Stimulated activated CD8-positive, alpha-beta memory T cell treated with anti-CD3 and anti-CD28 coated beads, Interleukin-4, amount 100 ng/mL, for 4 hours (primary cell): ENCODE data around the gene GUCA2B.

Experiments
- DNase-seq, 2 donors: peaks; one replicate each; pipeline ENCODE4 v3.0.0-alpha.2; 2020; ENCODE audit warnings: low read depth in 2 of 2, low spot score in 1 of 2

Gene GUCA2B

GRCh38 chr1:42152907-42153600 lies at the start of gene GUCA2B:
GUCA2B (plus strand) TSS chr1:42153410; CDS start chr1:42153451, 41 bp downstream.
- DNase-seq, result no peak

- DNase-seq, result no peak
These were observed 48.2 kb upstream of the GUCA2B start for GRCh38 chr1:42105025-42105424.

- no peak for DNase-seq
These were observed 44.9 kb upstream of the GUCA2B start for GRCh38 chr1:42108309-42108708.

GRCh38 chr1:42109600-42109999 lies 43.6 kb upstream of the GUCA2B start:
- DNase-seq, result no peak

GRCh38 chr1:42114229-42114628 lies 39.0 kb upstream of the GUCA2B start:
- no peak for DNase-seq

GRCh38 chr1:42117214-42117613 lies 36.0 kb upstream of the GUCA2B start:
- no peak for DNase-seq

- no peak for DNase-seq
These were observed 35.1 kb upstream of the GUCA2B start for GRCh38 chr1:42118125-42118524.

- no peak for DNase-seq
These were observed 30.8 kb upstream of the GUCA2B start for GRCh38 chr1:42122408-42122807.

GRCh38 chr1:42125552-42125951 lies 27.7 kb upstream of the GUCA2B start:
- no peak for DNase-seq

GRCh38 chr1:42127767-42128166 lies 25.4 kb upstream of the GUCA2B start:
- DNase-seq, result no peak

GRCh38 chr1:42128499-42128898 lies 24.7 kb upstream of the GUCA2B start:
- DNase-seq, result no peak

GRCh38 chr1:42128964-42129363 lies 24.2 kb upstream of the GUCA2B start:
- no peak for DNase-seq

- DNase-seq, result no peak
These were observed 23.0 kb upstream of the GUCA2B start for GRCh38 chr1:42130061-42130660.

- DNase-seq, result no peak
These were observed 19.8 kb upstream of the GUCA2B start for GRCh38 chr1:42133390-42133789.

- DNase-seq, result no peak
These were observed 19.2 kb upstream of the GUCA2B start for GRCh38 chr1:42133809-42134526.

GRCh38 chr1:42135426-42135825 lies 17.8 kb upstream of the GUCA2B start:
- DNase-seq, result no peak

- DNase-seq, result no peak
These were observed 16.7 kb upstream of the GUCA2B start for GRCh38 chr1:42136466-42136865.

- no peak for DNase-seq
These were observed 15.4 kb upstream of the GUCA2B start for GRCh38 chr1:42137766-42138165.

GRCh38 chr1:42138586-42138985 lies 14.6 kb upstream of the GUCA2B start:
- no peak for DNase-seq

- no peak for DNase-seq
These were observed 13.8 kb upstream of the GUCA2B start for GRCh38 chr1:42139444-42139843.

GRCh38 chr1:42140191-42140590 lies 13.0 kb upstream of the GUCA2B start:
- DNase-seq, result no peak

- DNase-seq, result no peak
These were observed 11.2 kb upstream of the GUCA2B start for GRCh38 chr1:42141978-42142377.
